ENCODE measurements around the gene SLC38A4.

The SLC38A4 gene

DNA sequence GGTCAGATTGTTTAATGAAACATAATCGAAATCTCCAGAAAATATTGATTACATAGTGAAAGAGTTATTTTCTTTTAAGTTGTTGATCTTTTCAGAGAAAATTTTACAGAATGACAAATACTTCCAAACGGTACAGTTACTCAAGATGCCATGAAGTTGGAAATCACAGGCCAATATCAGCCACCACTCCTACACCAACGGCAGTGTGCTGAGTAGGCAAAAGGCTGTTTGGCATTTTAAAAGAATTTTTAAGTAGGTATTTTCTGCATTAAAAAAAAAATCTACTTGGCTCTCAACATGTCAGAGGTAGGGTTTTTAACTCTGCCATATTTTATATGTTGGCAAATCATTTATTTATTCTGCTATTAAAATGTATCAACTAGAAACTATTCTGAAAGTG lies 21.7 kb downstream of the SLC38A4 start:
- Histone ChIP-seq H2AFZ (ENCODE audit: low read depth, low read length) (no peak overlapping the region), H3K4me3 (ENCODE audit: low read length) (no peak overlapping the region), H3K27me3 (ENCODE audit: insufficient read depth, low read length) (no peaks in the 10 kb centered on the region), H3K9me3 (ENCODE audit: low read length) (no peaks in the 10 kb centered on the region), H3K36me3 (ENCODE audit: insufficient read depth, low read length) (no peaks in the 10 kb centered on the region), H3K4me1 (ENCODE audit: insufficient read depth, low read length) (no peaks in the 10 kb centered on the region)

DNA sequence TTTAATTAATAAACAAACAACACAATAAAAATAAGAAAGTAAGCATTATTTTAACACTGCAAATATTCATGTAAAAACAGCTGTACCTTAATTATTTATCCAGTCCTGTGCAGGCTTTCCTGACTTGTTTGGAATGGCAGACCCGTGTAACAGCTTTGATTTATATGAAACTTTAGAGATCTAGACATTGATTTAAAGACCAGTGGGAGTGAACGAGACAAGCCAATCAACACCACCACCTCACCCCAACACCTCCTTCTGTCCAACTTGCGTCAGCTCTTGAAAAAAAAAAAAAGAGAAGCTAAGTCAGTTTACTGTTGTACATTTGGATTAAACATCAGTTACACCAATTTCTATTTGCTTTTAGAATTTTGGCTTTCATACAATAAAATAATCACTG lies 22.3 kb downstream of the SLC38A4 start:
- Histone ChIP-seq H3K4me1 (ENCODE audit: insufficient read depth, low read length) (no peaks in the 10 kb centered on the region), H3K27me3 (ENCODE audit: insufficient read depth, low read length) (no peaks in the 10 kb centered on the region), H3K36me3 (ENCODE audit: insufficient read depth, low read length) (no peaks in the 10 kb centered on the region), H3K4me3 (ENCODE audit: low read length) (no peak overlapping the region), H3K9me3 (ENCODE audit: low read length) (no peaks in the 10 kb centered on the region), H2AFZ (ENCODE audit: low read depth, low read length) (no peak overlapping the region)

DNA sequence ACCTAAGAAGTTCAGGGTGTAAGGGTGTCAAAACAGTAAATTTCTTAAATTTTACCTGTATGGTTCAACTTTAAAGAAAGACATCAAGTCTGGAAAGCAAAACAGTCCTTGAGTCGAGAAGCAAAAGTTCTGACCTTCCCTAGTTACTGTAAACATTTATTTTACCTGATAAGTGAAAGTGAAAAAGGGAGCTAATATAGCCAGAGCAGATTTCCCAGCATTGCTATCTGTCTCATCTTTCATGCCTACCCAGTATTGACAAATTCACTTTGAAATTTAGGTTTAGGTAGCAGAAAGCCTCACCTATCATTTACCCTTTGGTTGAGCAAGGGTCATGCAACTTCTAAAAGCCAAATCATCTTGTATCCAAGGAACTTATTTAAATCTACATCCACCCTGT lies 24.5 kb downstream of the SLC38A4 start:
- Histone ChIP-seq H3K9me3 (ENCODE audit: low read length) (no peaks in the 10 kb centered on the region), H3K4me1 (ENCODE audit: insufficient read depth, low read length) (no peaks in the 10 kb centered on the region), H2AFZ (ENCODE audit: low read depth, low read length) (no peak overlapping the region), H3K27me3 (ENCODE audit: insufficient read depth, low read length) (no peaks in the 10 kb centered on the region), H3K36me3 (ENCODE audit: insufficient read depth, low read length) (no peaks in the 10 kb centered on the region), H3K4me3 (ENCODE audit: low read length) (no peak overlapping the region)

DNA sequence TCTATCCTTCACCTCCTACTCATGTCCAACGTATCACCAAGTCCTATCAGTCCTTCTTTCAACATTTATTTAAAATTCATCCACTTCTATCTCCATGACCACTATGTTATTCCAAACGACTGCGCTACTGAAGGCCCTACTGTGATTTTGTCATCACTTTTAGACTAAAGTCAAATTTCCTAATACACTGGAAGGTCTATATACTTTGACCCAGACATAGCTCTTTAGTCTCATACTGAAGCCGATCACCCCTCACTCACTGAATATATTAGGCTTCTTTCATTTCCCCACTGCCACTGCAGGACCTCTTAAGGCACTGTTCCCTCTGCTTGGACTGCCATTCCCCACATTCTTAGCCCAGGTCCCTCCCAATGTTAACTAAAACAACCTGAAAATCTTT lies 25.6 kb downstream of the SLC38A4 start:
- Histone ChIP-seq H3K36me3 (ENCODE audit: insufficient read depth, low read length) (no peaks in the 10 kb centered on the region), H3K27me3 (ENCODE audit: insufficient read depth, low read length) (no peaks in the 10 kb centered on the region), H3K9me3 (ENCODE audit: low read length) (no peaks in the 10 kb centered on the region), H3K4me1 (ENCODE audit: insufficient read depth, low read length) (no peaks in the 10 kb centered on the region), H2AFZ (ENCODE audit: low read depth, low read length) (no peak overlapping the region), H3K4me3 (ENCODE audit: low read length) (no peak overlapping the region)

DNA sequence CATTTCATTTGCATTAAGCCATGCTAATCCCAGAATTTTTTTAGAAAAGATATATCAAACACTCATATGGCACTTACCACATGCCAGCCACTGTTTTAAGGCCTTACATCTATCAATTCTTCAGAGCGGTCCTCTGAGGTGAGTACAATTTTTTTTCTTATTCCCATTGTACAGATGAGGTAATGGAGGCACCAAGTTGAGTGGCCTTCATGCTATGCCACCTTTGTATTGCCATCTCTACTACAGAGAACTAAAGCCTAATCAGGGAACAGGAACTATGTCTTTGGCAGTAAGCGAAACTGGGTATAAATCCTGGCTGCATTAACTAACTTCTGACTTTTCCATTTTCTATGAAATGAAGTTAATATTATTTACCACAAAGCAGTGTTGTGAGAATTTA lies 27.1 kb downstream of the SLC38A4 start:
- H3K4me3 ChIP-seq (ENCODE audit: low read length) = no peak overlapping the region
- no peaks in the 10 kb centered on the region for H3K27me3 ChIP-seq (ENCODE audit: insufficient read depth, low read length)
- no peak overlapping the region for H2AFZ ChIP-seq (ENCODE audit: low read depth, low read length)
- H3K9me3 ChIP-seq (ENCODE audit: low read length) = no peaks in the 10 kb centered on the region
- H3K36me3 ChIP-seq (ENCODE audit: insufficient read depth, low read length) = no peaks in the 10 kb centered on the region
- no peaks in the 10 kb centered on the region for H3K4me1 ChIP-seq (ENCODE audit: insufficient read depth, low read length)

DNA sequence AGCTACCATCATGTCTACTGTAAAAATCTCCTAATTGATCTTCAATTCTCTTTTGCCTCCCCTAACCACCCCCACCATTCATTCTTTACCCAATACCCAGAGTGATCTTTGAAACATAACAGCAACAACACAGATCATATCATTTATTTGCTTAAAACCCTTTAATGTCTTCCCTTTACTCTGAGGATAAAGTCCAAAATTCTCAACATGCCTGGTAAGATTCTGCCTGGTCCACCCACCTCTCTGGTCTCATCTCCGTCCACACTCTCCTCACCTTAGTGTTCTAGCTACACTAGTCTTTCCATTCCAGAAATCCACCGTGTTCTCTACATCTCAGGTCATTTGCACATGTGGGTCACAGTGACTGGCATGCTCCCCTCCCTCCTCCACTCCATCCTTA lies 27.7 kb downstream of the SLC38A4 start:
- Histone ChIP-seq H3K4me3 (ENCODE audit: low read length) (no peak overlapping the region), H3K27me3 (ENCODE audit: insufficient read depth, low read length) (no peaks in the 10 kb centered on the region), H3K36me3 (ENCODE audit: insufficient read depth, low read length) (no peaks in the 10 kb centered on the region), H3K4me1 (ENCODE audit: insufficient read depth, low read length) (no peaks in the 10 kb centered on the region), H2AFZ (ENCODE audit: low read depth, low read length) (no peak overlapping the region), H3K9me3 (ENCODE audit: low read length) (no peaks in the 10 kb centered on the region)

DNA sequence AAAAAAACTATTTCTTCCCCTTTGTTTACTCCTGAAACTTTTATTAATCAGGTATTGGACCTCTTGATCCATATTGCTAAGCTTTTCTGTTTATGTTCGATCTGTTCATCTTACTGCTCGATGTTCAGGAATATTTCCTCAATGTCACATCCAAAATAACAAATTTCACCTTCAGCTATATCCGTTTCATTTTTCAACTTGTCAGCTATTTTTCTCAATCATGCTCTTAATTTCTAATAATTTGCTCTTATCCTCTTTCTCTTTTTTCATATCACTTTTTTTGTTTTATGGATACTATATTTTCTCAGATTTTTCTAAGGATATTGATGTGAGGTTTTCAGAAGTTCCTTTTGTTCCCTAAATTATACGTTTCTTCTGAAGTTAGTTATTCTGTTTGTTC lies 29.8 kb downstream of the SLC38A4 start:
- Histone ChIP-seq H3K4me1 (ENCODE audit: insufficient read depth, low read length) (no peaks in the 10 kb centered on the region), H3K27me3 (ENCODE audit: insufficient read depth, low read length) (no peaks in the 10 kb centered on the region), H3K4me3 (ENCODE audit: low read length) (no peak overlapping the region), H3K36me3 (ENCODE audit: insufficient read depth, low read length) (no peaks in the 10 kb centered on the region), H2AFZ (ENCODE audit: low read depth, low read length) (no peak overlapping the region), H3K9me3 (ENCODE audit: low read length) (no peaks in the 10 kb centered on the region)

DNA sequence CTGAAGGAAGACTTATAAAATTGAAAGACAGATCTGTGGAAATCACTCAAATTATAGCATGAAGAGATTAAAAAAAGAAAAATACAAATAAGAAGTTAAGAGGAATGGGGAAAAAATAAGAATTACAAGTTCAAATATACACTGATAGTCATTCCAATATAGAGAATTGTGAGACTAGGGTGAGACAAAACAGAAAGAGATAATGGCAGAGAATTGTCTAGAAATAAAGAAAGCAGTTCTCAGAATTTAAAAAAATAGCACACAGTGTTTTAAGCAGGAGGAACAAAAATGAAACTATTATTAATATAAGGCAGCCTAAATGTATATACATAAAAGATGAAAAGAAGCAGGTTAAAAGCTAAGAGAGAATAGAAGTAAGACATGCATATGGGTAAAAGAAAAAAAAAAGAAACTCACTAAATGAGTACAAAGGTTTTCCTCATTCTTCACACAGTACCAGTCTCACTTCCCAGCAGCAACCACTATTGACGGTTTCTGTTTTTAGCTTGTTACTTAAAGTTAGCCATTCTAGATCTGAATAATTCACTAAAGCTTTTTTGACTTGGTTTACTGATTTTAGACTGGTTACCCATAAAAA lies 31.1 kb downstream of the SLC38A4 start:
- no peak overlapping the region for H2AFZ ChIP-seq (ENCODE audit: low read depth, low read length)
- no peak overlapping the region for H3K4me3 ChIP-seq (ENCODE audit: low read length)
- H3K27me3 ChIP-seq (ENCODE audit: insufficient read depth, low read length) = no peaks in the 10 kb centered on the region
- H3K4me1 ChIP-seq (ENCODE audit: insufficient read depth, low read length) = no peaks in the 10 kb centered on the region
- no peaks in the 10 kb centered on the region for H3K9me3 ChIP-seq (ENCODE audit: low read length)
- no peaks in the 10 kb centered on the region for H3K36me3 ChIP-seq (ENCODE audit: insufficient read depth, low read length)

DNA sequence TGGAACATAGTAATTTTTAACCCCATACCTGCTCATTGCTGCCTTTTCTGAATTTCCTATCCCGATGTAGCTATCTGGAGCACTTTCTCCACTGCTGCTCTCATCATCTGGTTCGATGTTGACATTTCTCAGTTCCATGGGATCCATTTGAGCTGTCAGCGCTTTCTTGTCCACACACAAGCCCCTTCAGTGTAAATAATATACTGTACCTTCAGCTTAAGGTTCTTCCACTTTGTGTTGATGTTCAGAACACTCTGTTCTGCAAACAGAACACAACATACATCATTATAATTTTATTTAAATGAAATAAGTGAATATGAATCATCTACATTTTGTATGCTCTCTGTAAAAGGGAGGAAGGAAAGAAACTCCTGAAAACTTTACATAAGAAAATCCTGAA lies 32.9 kb downstream of the SLC38A4 start:
- Histone ChIP-seq H3K4me1 (ENCODE audit: insufficient read depth, low read length) (no peaks in the 10 kb centered on the region), H3K36me3 (ENCODE audit: insufficient read depth, low read length) (no peaks in the 10 kb centered on the region), H3K4me3 (ENCODE audit: low read length) (no peak overlapping the region), H2AFZ (ENCODE audit: low read depth, low read length) (no peak overlapping the region), H3K27me3 (ENCODE audit: insufficient read depth, low read length) (no peaks in the 10 kb centered on the region), H3K9me3 (ENCODE audit: low read length) (no peaks in the 10 kb centered on the region)

DNA sequence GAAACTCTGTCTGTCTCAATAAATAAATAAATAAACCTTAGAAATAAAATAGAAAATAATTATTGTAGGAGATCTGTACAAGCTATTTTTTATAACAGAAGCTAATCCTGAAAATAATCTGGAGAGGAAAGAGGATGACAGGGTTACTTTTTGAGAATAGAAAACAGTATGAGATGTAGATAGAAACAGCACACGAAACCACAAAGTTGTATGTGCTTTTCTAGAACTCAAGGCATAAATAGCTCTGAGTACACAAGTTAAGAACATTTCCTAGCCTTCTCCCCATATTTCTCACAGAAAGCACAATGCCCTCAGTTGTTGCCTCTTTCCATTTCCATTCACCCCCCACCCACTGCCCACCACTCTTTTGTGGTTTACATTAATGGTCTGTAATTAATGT lies 35.7 kb downstream of the SLC38A4 start:
- Histone ChIP-seq H3K4me3 (ENCODE audit: low read length) (no peak overlapping the region), H2AFZ (ENCODE audit: low read depth, low read length) (no peak overlapping the region), H3K36me3 (ENCODE audit: insufficient read depth, low read length) (no peaks in the 10 kb centered on the region), H3K9me3 (ENCODE audit: low read length) (no peaks in the 10 kb centered on the region), H3K4me1 (ENCODE audit: insufficient read depth, low read length) (no peaks in the 10 kb centered on the region), H3K27me3 (ENCODE audit: insufficient read depth, low read length) (no peaks in the 10 kb centered on the region)

DNA sequence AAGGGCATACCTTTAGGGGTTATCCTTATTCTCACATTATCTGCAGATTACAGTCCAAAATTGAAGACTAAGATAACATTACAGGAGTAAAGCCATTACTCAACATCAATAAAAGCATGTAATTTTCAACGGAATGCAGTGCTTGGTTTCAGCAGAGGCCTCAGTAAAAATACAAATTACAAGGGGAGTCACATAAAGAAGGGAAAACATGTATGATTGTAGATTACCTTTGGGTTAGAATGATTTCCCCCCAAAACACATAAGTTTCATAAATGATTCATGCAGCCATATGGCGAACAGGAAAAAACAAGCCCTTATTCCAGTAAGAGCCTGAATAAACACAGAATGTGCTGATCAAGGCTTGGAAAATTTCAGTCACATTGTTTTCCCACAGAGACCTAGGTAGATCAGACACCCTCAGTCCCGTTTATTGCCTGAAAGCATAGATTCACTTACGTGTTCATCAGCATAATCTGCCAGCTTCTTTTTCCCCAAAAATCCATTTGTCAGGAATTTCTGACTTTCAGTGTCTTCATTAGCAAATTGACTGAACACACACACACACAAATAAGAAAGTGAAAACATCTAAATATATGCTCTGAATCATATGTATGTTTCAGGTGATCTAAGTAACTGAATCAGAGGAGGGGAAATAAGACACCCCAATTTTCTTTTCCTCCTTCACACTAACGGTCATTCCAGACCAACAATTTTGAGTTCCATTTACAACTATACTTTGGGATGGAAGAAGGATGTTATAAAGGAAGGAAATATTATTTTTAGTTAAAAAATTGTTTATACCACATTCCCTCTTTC lies 37.5 kb downstream of the SLC38A4 start:
- Histone ChIP-seq H3K36me3 (ENCODE audit: insufficient read depth, low read length) (no peaks in the 10 kb centered on the region), H3K27me3 (ENCODE audit: insufficient read depth, low read length) (no peaks in the 10 kb centered on the region), H3K4me1 (ENCODE audit: insufficient read depth, low read length) (no peaks in the 10 kb centered on the region), H2AFZ (ENCODE audit: low read depth, low read length) (no peak overlapping the region), H3K4me3 (ENCODE audit: low read length) (no peak overlapping the region), H3K9me3 (ENCODE audit: low read length) (no peaks in the 10 kb centered on the region)

DNA sequence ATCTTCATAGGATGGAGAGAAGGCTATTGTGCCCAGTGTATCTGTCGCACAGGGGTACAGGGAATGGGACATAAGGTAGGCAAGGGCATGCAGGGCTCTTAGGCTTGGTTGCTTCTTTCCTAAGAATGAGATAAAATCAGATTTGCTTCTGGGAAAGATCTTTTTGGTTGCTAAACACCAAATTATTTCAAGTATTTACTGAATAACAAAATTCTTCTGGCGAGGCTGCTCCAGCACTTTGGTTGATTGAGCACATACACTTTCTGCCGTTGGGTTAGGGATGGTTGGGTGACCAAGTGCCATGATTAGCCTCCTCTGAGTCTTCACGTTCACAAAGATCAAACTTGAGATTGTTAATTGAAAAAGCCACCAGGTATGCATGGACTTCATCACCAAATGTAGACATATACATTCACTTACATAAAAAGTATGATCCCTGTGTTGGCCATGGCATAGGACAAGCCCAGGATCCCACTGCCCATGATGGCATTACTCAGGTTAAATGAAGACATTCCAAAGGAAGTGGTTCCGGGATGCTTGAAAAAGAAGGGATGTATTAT lies 38.2 kb downstream of the SLC38A4 start:
- Histone ChIP-seq H3K4me1 (ENCODE audit: insufficient read depth, low read length) (no peaks in the 10 kb centered on the region), H3K9me3 (ENCODE audit: low read length) (no peaks in the 10 kb centered on the region), H3K4me3 (ENCODE audit: low read length) (no peak overlapping the region), H2AFZ (ENCODE audit: low read depth, low read length) (no peak overlapping the region), H3K36me3 (ENCODE audit: insufficient read depth, low read length) (no peaks in the 10 kb centered on the region), H3K27me3 (ENCODE audit: insufficient read depth, low read length) (no peaks in the 10 kb centered on the region)

DNA sequence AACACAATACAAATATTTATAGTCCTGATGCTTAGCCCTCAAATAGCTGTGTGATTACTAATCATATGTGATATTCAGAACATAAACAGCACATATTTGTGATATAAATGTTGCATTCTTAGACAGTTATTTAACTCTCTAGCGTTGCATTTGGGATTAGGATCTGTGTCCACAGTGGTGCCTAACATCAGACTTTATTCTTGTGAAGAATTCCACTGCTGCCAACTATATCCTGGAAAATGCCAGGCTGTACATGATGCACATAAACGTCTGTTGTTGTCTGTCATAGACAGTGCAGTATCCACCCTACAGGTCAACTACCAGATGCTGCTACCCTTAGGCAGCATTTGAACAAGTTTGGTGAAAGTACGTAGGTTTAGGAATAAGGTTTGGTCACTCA lies 39.0 kb downstream of the SLC38A4 start:
- no peaks in the 10 kb centered on the region for H3K36me3 ChIP-seq (ENCODE audit: insufficient read depth, low read length)
- H3K4me3 ChIP-seq (ENCODE audit: low read length) = no peak overlapping the region
- no peaks in the 10 kb centered on the region for H3K27me3 ChIP-seq (ENCODE audit: insufficient read depth, low read length)
- no peak overlapping the region for H2AFZ ChIP-seq (ENCODE audit: low read depth, low read length)
- H3K9me3 ChIP-seq (ENCODE audit: low read length) = no peaks in the 10 kb centered on the region
- H3K4me1 ChIP-seq (ENCODE audit: insufficient read depth, low read length) = no peaks in the 10 kb centered on the region
